K562 (cell line): ENCODE data around the gene JPH3. TPM values are rescaled to one million over a fixed set of nuclear protein-coding genes. Genes with fewer than 3 reads are reported as not detected.

Source experiments
- ATAC-seq: fragments of 200-7000 bp; cut with Tn5 transposase; 3 replicates; pipeline ENCODE4 v1.9.1; 2020; ENCODE audit warnings: moderate library complexity
- BruUV-seq: library from RNA; stranded (reverse); fragments of 400-500 nt; replicated peaks from 2 replicates; lab custom pipeline; 2021; lab: Mats Ljungman, UMichigan
- CTCF ChIA-PET: fragments of 300-600 bp; formaldehyde crosslinking; extraction: SDS; loops from one replicate; lab custom pipeline; 2021; ENCODE audit warnings: low intra/inter-chr PET ratio; lab: Yijun Ruan, JAX
- POLR2A ChIA-PET: fragments of 300-600, 350-650 bp; sonication (Branson Sonifier 250); formaldehyde crosslinking; extraction: SDS; loops from one replicate; lab custom pipeline; 2021; ENCODE audit warnings: antibody characterized with exemption, inconsistent platforms; lab: Yijun Ruan, JAX
- DNase-seq, 4 experiments: peaks; one replicate each; pipeline versions ENCODE4 v3.0.0 to v3.0.0-alpha.2; 2011 to 2018; ENCODE audit warnings: low spot score in 3 of 4, mixed read lengths in 3 of 4; ENCODE audit errors: extremely low read depth in 1 of 4
- FAIRE-seq: peaks from 2 replicates; lab custom pipeline; 2011; peaks lifted over from hg19 to GRCh38; lab: Jason Lieb, UNC
- H2AFZ ChIP-seq: 2 replicates; pipeline ENCODE4 v1.6.0; 2011; ENCODE audit warnings: low read depth, low read length, control low read depth, inconsistent platforms
- H3K27ac ChIP-seq: fragments of 200-600 bp; 3 replicates; pipeline ENCODE4 v1.8.0; 2011; ENCODE audit warnings: low read depth, mild to moderate bottlenecking, control low read depth, inconsistent platforms, low read length, moderate library complexity, mixed read lengths; ENCODE audit errors: extremely low read depth
- H3K27me3 ChIP-seq, 2 experiments: fragments of 300-600 bp in 1 of 2; 2 replicates in 1 of 2; 3 replicates in 1 of 2; pipeline versions ENCODE4 v1.6.0 to v1.8.0; 2011; ENCODE audit warnings: inconsistent platforms in 2 of 2, low read length in 2 of 2, mild to moderate bottlenecking in 1 of 2, mixed read lengths in 1 of 2, moderate library complexity in 1 of 2; ENCODE audit not compliant: control insufficient read depth in 2 of 2, insufficient read depth in 2 of 2
- H3K36me3 ChIP-seq: fragments of 300-600 bp; 3 replicates; pipeline ENCODE4 v1.8.0; 2011; ENCODE audit warnings: mild to moderate bottlenecking, low read length, inconsistent platforms; ENCODE audit not compliant: control insufficient read depth, insufficient read depth
- H3K4me1 ChIP-seq, 2 experiments: fragments of 200-600 bp in 1 of 2; replicated peaks in 1 of 2; 2 replicates in 1 of 2; 3 replicates in 1 of 2; pipeline versions ENCODE4 v1.5.1 to v1.8.0; 2011; ENCODE audit warnings: inconsistent platforms in 2 of 2, low read length in 2 of 2, mild to moderate bottlenecking in 1 of 2, mixed read lengths in 1 of 2, moderate library complexity in 1 of 2; ENCODE audit not compliant: control insufficient read depth in 2 of 2, insufficient read depth in 2 of 2
- H3K4me2 ChIP-seq: 2 replicates; pipeline ENCODE4 v1.6.1; 2011; ENCODE audit warnings: low read length, control low read depth, inconsistent platforms, mixed read lengths; ENCODE audit not compliant: insufficient read depth
- H3K4me3 ChIP-seq: fragments of 200-600 bp; sonication (generic), shearing (Covaris generic); 2 replicates; pipeline ENCODE4 v1.5.1; 2016; ENCODE audit warnings: control low read depth, inconsistent platforms
- H3K79me2 ChIP-seq: fragments of 200-600 bp; 3 replicates; pipeline ENCODE4 v1.8.0; 2011; ENCODE audit warnings: low read length, inconsistent platforms; ENCODE audit not compliant: control insufficient read depth, insufficient read depth
- H3K9ac ChIP-seq, 2 experiments: 2 replicates each; pipeline versions ENCODE4 v1.6.0 to v1.6.1; 2011; ENCODE audit warnings: low read depth in 2 of 2, low read length in 2 of 2, control low read depth in 1 of 2, inconsistent platforms in 1 of 2, mild to moderate bottlenecking in 1 of 2, mixed read lengths in 1 of 2; ENCODE audit not compliant: insufficient read depth in 1 of 2
- H3K9me1 ChIP-seq: one replicate; pipeline ENCODE4 v1.6.0; 2011; ENCODE audit warnings: inconsistent platforms, mild to moderate bottlenecking, low read length, moderate library complexity; ENCODE audit not compliant: control insufficient read depth, insufficient read depth
- H3K9me3 ChIP-seq: replicated peaks from 2 replicates; pipeline ENCODE4 v1.5.1; 2011; ENCODE audit warnings: low read depth, low read length, inconsistent platforms; ENCODE audit not compliant: control insufficient read depth, insufficient read depth
- H4K20me1 ChIP-seq: replicated peaks from 2 replicates; pipeline ENCODE4 v1.6.1; 2011; ENCODE audit warnings: low read length, inconsistent platforms, mixed read lengths; ENCODE audit not compliant: control insufficient read depth, insufficient read depth
- CCAR2 ChIP-seq: fragments of 200-400 bp; formaldehyde crosslinking; IDR thresholded peaks from 2 replicates; pipeline ENCODE4 v1.6.1; 2017; ENCODE audit warnings: mild to moderate bottlenecking, low read depth, low read length
- CREM ChIP-seq: IDR thresholded peaks from 2 replicates; pipeline ENCODE4 v1.6.1; 2014; ENCODE audit warnings: antibody characterized with exemption, low read depth
- SAP30 ChIP-seq: fragments of 200-600 bp; sonication (generic); IDR thresholded peaks from 2 replicates; pipeline ENCODE4 v1.6.1; 2012; ENCODE audit warnings: borderline replicate concordance, low read depth, mild to moderate bottlenecking, moderate library complexity, low read length, control low read depth, inconsistent platforms; ENCODE audit not compliant: insufficient read depth, poor library complexity, severe bottlenecking
- SMC3 ChIP-seq: conservative IDR thresholded peaks from 2 replicates; pipeline ENCODE4 v1.6.1; 2011; ENCODE audit warnings: low read depth, low read length, improper control_type of control experiment; ENCODE audit not compliant: insufficient read depth
- SRSF1 ChIP-seq: fragments of 200-400 bp; formaldehyde crosslinking; IDR thresholded peaks from 2 replicates; pipeline ENCODE4 v1.6.1; 2017; ENCODE audit warnings: mild to moderate bottlenecking, low read depth, low read length, moderate library complexity
- TRIM24 ChIP-seq, 2 experiments: fragments of 450-650 bp; IDR thresholded peaks; 2 replicates each; pipeline ENCODE4 v1.6.1; 2016
- ZBTB26 ChIP-seq: fragments of 450-650 bp; formaldehyde crosslinking; IDR thresholded peaks from 2 replicates; pipeline ENCODE4 v1.4.0; 2022; ENCODE audit warnings: missing genetic modification characterization
- WGBS: fragments of 100-300 bp; shearing (Covaris generic); methylation state at CpG from one replicate; pipeline ENCODE4 v1.1.6; 2016; ENCODE audit warnings: low coverage, mixed read lengths; ENCODE audit not compliant: insufficient coverage; ENCODE audit errors: missing lambda C conversion rate; 5-methylcytosine and 5-hydroxymethylcytosine counted together
- in situ Hi-C: fragments of 300-500 bp; cut with MboI; formaldehyde crosslinking; loops from 4 replicates; pipeline ENCODE4 v1.15.0; 2018; ENCODE audit warnings: inconsistent platforms, mixed read lengths
- intact Hi-C: fragments of 100-400 bp; cut with micrococcal nuclease; formaldehyde crosslinking; loops from 2 replicates; pipeline ENCODE4 v1.14.2; 2022
- polyA plus RNA-seq, 8 experiments: library from polyadenylated mRNA; depleted of rRNA in 4 of 8; stranded (reverse) in 5 of 8; unstranded in 3 of 8; fragments of >200 nt; fragmentation: Nextera tagmentation in 2 of 8; fragmentation: Illumina TruSeq in 1 of 8; extraction: Ambion mirVana in 2 of 8; extraction: Trizol in 1 of 8; gene quantifications; 2 replicates each; pipeline versions ENCODE4 v1.2.1 to v1.2.3, GENCODE V29; 2011 to 2014; ENCODE audit warnings: inconsistent platforms in 1 of 8, missing spikeins in 1 of 8
- total RNA-seq, 7 experiments: library from RNA; depleted of rRNA in 6 of 7; stranded (reverse); fragments of >200 nt in 6 of 7; fragmentation: Illumina TruSeq in 2 of 7; extraction: Trizol in 2 of 7; gene quantifications; 2 replicates each; pipeline versions ENCODE4 v1.2.1 to v1.2.3, GENCODE V29; 2011 to 2021; ENCODE audit warnings: low replicate concordance in 1 of 7
- TF ChIP-seq, protein P1 (sequence below): fragments of 450-650 bp; IDR thresholded peaks from 2 replicates; pipeline ENCODE4 v1.6.1; 2018; ENCODE audit not compliant: partially characterized antibody
- TF ChIP-seq, protein P2 (sequence below): IDR thresholded peaks from 3 replicates; pipeline ENCODE4 v1.6.1; 2011; ENCODE audit warnings: borderline replicate concordance, mild to moderate bottlenecking, moderate library complexity; ENCODE audit not compliant: insufficient read length; ENCODE audit errors: extremely low read depth

Gene JPH3
- total and polyA plus RNA-seq, 9 of the 15 experiments (the other 6 are each of a cell fraction or from before 2014, with no cell fraction given), result 0.01 TPM; not detected in 8

- CTCF ChIA-PET, result no interaction called here
- Histone ChIP-seq H3K9me3 (no peaks in the 10 kb centered on the region), H3K4me2 (no peak overlapping the region), H3K4me1 (peaks cover 0 to 8% of the 10 kb centered on the region in 2 experiments; a peak in 1 of 5 replicates), H2AFZ (no peak overlapping the region), H3K9ac (no peak overlapping the region), H3K79me2 (no peaks in the 10 kb centered on the region), H3K27ac (no peak overlapping the region), H4K20me1 (peaks cover 5% of the 10 kb centered on the region; the same call in 1 of the 2 replicates), H3K9me1 (peaks cover 2% of the 10 kb centered on the region), H3K27me3 (peaks cover 36 to 82% of the 10 kb centered on the region in 2 experiments), H3K36me3 (no peaks in the 10 kb centered on the region), H3K4me3 (no peak overlapping the region)
- intact Hi-C loops, result no loop called here
- FAIRE-seq (no peak), ATAC-seq (no peak), DNase-seq (no peak)
- BruUV-seq, result no TSS peak
- TF ChIP-seq CREM, result no peak
- TF ChIP-seq, protein P1, sequence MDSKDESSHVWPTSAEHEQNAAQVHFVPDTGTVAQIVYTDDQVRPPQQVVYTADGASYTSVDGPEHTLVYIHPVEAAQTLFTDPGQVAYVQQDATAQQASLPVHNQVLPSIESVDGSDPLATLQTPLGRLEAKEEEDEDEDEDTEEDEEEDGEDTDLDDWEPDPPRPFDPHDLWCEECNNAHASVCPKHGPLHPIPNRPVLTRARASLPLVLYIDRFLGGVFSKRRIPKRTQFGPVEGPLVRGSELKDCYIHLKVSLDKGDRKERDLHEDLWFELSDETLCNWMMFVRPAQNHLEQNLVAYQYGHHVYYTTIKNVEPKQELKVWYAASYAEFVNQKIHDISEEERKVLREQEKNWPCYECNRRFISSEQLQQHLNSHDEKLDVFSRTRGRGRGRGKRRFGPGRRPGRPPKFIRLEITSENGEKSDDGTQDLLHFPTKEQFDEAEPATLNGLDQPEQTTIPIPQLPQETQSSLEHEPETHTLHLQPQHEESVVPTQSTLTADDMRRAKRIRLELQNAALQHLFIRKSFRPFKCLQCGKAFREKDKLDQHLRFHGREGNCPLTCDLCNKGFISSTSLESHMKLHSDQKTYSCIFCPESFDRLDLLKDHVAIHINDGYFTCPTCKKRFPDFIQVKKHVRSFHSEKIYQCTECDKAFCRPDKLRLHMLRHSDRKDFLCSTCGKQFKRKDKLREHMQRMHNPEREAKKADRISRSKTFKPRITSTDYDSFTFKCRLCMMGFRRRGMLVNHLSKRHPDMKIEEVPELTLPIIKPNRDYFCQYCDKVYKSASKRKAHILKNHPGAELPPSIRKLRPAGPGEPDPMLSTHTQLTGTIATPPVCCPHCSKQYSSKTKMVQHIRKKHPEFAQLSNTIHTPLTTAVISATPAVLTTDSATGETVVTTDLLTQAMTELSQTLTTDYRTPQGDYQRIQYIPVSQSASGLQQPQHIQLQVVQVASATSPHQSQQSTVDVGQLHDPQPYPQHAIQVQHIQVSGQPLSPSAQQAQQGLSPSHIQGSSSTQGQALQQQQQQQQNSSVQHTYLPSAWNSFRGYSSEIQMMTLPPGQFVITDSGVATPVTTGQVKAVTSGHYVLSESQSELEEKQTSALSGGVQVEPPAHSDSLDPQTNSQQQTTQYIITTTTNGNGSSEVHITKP, result no peak
- no peak for TF ChIP-seq SRSF1
- TF ChIP-seq SMC3, result no peak
- TF ChIP-seq ZBTB26, result no peak
- no peak for TF ChIP-seq TRIM24 (IDR thresholded peaks at IDR 0.05)
- TF ChIP-seq SAP30, result no peak
- TF ChIP-seq, protein P2, sequence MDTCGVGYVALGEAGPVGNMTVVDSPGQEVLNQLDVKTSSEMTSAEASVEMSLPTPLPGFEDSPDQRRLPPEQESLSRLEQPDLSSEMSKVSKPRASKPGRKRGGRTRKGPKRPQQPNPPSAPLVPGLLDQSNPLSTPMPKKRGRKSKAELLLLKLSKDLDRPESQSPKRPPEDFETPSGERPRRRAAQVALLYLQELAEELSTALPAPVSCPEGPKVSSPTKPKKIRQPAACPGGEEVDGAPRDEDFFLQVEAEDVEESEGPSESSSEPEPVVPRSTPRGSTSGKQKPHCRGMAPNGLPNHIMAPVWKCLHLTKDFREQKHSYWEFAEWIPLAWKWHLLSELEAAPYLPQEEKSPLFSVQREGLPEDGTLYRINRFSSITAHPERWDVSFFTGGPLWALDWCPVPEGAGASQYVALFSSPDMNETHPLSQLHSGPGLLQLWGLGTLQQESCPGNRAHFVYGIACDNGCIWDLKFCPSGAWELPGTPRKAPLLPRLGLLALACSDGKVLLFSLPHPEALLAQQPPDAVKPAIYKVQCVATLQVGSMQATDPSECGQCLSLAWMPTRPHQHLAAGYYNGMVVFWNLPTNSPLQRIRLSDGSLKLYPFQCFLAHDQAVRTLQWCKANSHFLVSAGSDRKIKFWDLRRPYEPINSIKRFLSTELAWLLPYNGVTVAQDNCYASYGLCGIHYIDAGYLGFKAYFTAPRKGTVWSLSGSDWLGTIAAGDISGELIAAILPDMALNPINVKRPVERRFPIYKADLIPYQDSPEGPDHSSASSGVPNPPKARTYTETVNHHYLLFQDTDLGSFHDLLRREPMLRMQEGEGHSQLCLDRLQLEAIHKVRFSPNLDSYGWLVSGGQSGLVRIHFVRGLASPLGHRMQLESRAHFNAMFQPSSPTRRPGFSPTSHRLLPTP, result no peak
- TF ChIP-seq CCAR2, result no peak
- 11% methylated on average over 10 of the region's 13 CpGs for WGBS
- in situ Hi-C loops, result loop anchor here (25.0 kb wide), 1 partner anchor 1063 kb away; the partner anchor contains the start of genes FOXC2 and MTHFSD
- POLR2A ChIA-PET, result interaction anchor here (1.0 to 1.2 kb wide), 2 partner anchors 20 to 66 kb away, joined by 4 to 6 read pairs; no protein-coding TSS in a partner anchor
Observed at GRCh38 chr16:87625241-87625797, 23.0 kb downstream of the JPH3 start.
